Heart left ventricle (tissue), 16 donors: ENCODE results near the gene CDH20. TPM values are rescaled to one million over a fixed set of nuclear protein-coding genes. Genes with fewer than 3 reads are reported as not detected.
A peak's percentile ranks its signal among the peaks of the same experiment; 100 is the strongest.

Experiments used
- ATAC-seq, 4 donors: fragments of 200-7000 bp; cut with Tn5 transposase; one replicate each; pipeline ENCODE4 v1.9.1; 2020 to 2022; ENCODE audit warnings: moderate library complexity in 4 of 4, mild to moderate bottlenecking in 3 of 4, moderate number of reproducible peaks in 1 of 4
- DNase-seq, 5 donors: peaks; one replicate each; pipeline ENCODE4 v3.0.0-alpha.2; 2020
- H3K27ac ChIP-seq, 12 donors: fragments of 200-600 bp; sonication (generic) in 4 of 12; one replicate each; pipeline versions ENCODE4 v1.5.0 to v1.8.0; 2016 to 2022; ENCODE audit warnings: mild to moderate bottlenecking in 2 of 12
- H3K27me3 ChIP-seq, 9 donors: fragments of 200-600 bp; sonication (generic) in 2 of 9; one replicate each; pipeline versions ENCODE4 v1.5.1 to v1.8.0; 2016 to 2022; ENCODE audit warnings: mild to moderate bottlenecking in 3 of 9
- H3K36me3 ChIP-seq, 9 donors: fragments of 200-600 bp; sonication (generic) in 2 of 9; one replicate each; pipeline versions ENCODE4 v1.5.0 to v1.8.0; 2018 to 2022; ENCODE audit warnings: mild to moderate bottlenecking in 2 of 9
- H3K4me1 ChIP-seq, 12 donors: fragments of 200-600 bp; sonication (generic) in 4 of 12; one replicate each; pipeline versions ENCODE4 v1.5.0 to v1.8.0; 2016 to 2022; ENCODE audit warnings: mild to moderate bottlenecking in 3 of 12
- H3K4me3 ChIP-seq, 12 donors: fragments of 200-600 bp; sonication (generic) in 4 of 12; one replicate each; pipeline versions ENCODE4 v1.5.0 to v1.8.0; 2017 to 2022; ENCODE audit warnings: mild to moderate bottlenecking in 9 of 12, moderate library complexity in 4 of 12
- H3K9me3 ChIP-seq, 12 donors: fragments of 200-600 bp; sonication (generic) in 4 of 12; one replicate each; pipeline versions ENCODE4 v1.5.0 to v1.8.0; 2016 to 2022; ENCODE audit warnings: mild to moderate bottlenecking in 1 of 12
- CTCF ChIP-seq, 12 donors: fragments of 200-600 bp; sonication (generic) in 4 of 12; IDR thresholded peaks; one replicate each; pipeline versions ENCODE4 v1.5.0 to v1.8.0; 2018 to 2022; ENCODE audit warnings: antibody characterized with exemption in 12 of 12, mild to moderate bottlenecking in 5 of 12
- POLR2A ChIP-seq, 2 donors: fragments of 450-650 bp; IDR thresholded peaks; one replicate each; pipeline ENCODE4 v1.6.1; 2017; ENCODE audit warnings: antibody characterized with exemption in 2 of 2, mild to moderate bottlenecking in 2 of 2, moderate library complexity in 2 of 2
- WGBS, 4 donors: extraction: QIAGEN DNeasy Blood & Tissue Kit in 2 of 4; methylation state at CpG; one replicate each; pipeline versions ENCODE4 v1.1.5 to v1.1.7; 2013 to 2018; 5-methylcytosine and 5-hydroxymethylcytosine counted together
- intact Hi-C, 10 donors: fragments of 100-400 bp; cut with DNase I; formaldehyde crosslinking; loops; one replicate each; pipeline versions ENCODE4 v1.11.1 to v1.14.2; 2022
- polyA plus RNA-seq, 2 donors: library from polyadenylated mRNA; stranded (reverse); fragments of 200-250 nt; gene quantifications; one replicate each; pipeline ENCODE4 v1.2.3, GENCODE V29; 2013
- total RNA-seq, 9 donors: library from RNA; depleted of rRNA in 2 of 9; stranded (reverse); fragments of >200 nt in 2 of 9; fragmentation: NEBNext Ultra II Directional in 3 of 9; extraction: Animal tissue kit (Norgen Biotek cat#: 25700) in 3 of 9; gene quantifications; one replicate each; pipeline versions ENCODE4 v1.1.0 to v1.2.4, GENCODE V29; 2016 to 2023
- donor health status: ischemic (EF 13 %, LVEDD 7.1; RV severe dilation, severe dysfunction).
- donor health status: healthy with polysubstance abuse.
- donor health status: DM: no; HTN: yes; CAD: no.
- donor health status: DM: no; HTN: no; CAD: no.
- donor health status: ischemic (EF 25% LVEDD 6.9; RV normal size, moderate dysfunction).
- donor health status: ischemic (EF 25% LVEDD 5.7; RV mildly dilated, moderate dysfunction).
- donor health status: healthy.
- donor health status: DM: yes; HTN: yes; CAD: no.
- donor health status: ischemic (EF 35%, LVEDD 5.7; RV mildly dilated, moderate dysfunction).
- donor health status: nonischemic (EF 11% LVEDD 7.7; RV severe dilation, severe dysfunction).
- donor health status: DM: yes; HTN: yes; CAD: no.
- donor health status: PGD.
- donor health status: ischemic (EF 29% LVEDD 5.4; RV normal size, mild dysfunction).
- donor health status: nonischemic (EF 23%, LVEDD 6.1; RV moderate dilation, normal function).

Gene CDH20
- total and polyA plus RNA-seq, 11 donors: 0.03 to 0.20 (median 0.15) TPM; not detected in 8

GRCh38 chr18:61459896-61460648 lies 126.8 kb downstream of the CDH20 start:
- Histone ChIP-seq H3K9me3 (no peaks in the 10 kb centered on the region), H3K4me3 (no peak overlapping the region), H3K36me3 (no peaks in the 10 kb centered on the region), H3K4me1 (peaks cover 0 to 8% (median 0%) of the 10 kb centered on the region in 12 donors), H3K27me3 (no peaks in the 10 kb centered on the region), H3K27ac (peak overlapping the region in 1 of 12 donors; percentile 8)
- 57 to 65% (median 59%) methylated on average over 4 of the region's 4 CpGs for WGBS, 4 donors
- intact Hi-C loops: no loop called here
- TF ChIP-seq CTCF (IDR thresholded peaks at IDR 0.05) (no peak), POLR2A (IDR thresholded peaks at IDR 0.05) (no peak)
- DNase-seq: no peak
- peak in 1 of 4 donors; percentile 42 for ATAC-seq

- H3K36me3 ChIP-seq: no peaks in the 10 kb centered on the region
- no peaks in the 10 kb centered on the region for H3K27me3 ChIP-seq
- H3K4me1 ChIP-seq: peaks cover 0 to 8% (median 0%) of the 10 kb centered on the region in 12 donors
- ATAC-seq (no peak), DNase-seq (no peak)
- 73 to 81% (median 74%) methylated on average over 1 of the region's 1 CpG for WGBS, 4 donors
- H3K4me3 ChIP-seq: no peak overlapping the region
- TF ChIP-seq POLR2A (IDR thresholded peaks at IDR 0.05) (no peak), CTCF (IDR thresholded peaks at IDR 0.05) (no peak)
- no peak overlapping the region for H3K27ac ChIP-seq
- H3K9me3 ChIP-seq: no peaks in the 10 kb centered on the region
- intact Hi-C loops: no loop called here
These were observed 131.4 kb downstream of the CDH20 start for GRCh38 chr18:61464551-61465142.

- no peak for ATAC-seq
- no peak overlapping the region for H3K27ac ChIP-seq
- no peak overlapping the region for H3K4me3 ChIP-seq
- peaks cover 0 to 3% (median 0%) of the 10 kb centered on the region in 12 donors for H3K4me1 ChIP-seq
- no peak for TF ChIP-seq POLR2A (IDR thresholded peaks at IDR 0.05)
- TF ChIP-seq CTCF (IDR thresholded peaks at IDR 0.05): no peak
- H3K36me3 ChIP-seq: no peaks in the 10 kb centered on the region
- no peaks in the 10 kb centered on the region for H3K27me3 ChIP-seq
- 69 to 86% (median 84%) methylated on average over 3 of the region's 3 CpGs for WGBS, 4 donors
- DNase-seq: no peak
- no peaks in the 10 kb centered on the region for H3K9me3 ChIP-seq
- intact Hi-C loops: no loop called here
These were observed 133.5 kb downstream of the CDH20 start for GRCh38 chr18:61466736-61467135.

GRCh38 chr18:61470031-61470674 lies 136.9 kb downstream of the CDH20 start:
- Histone ChIP-seq H3K36me3 (no peaks in the 10 kb centered on the region), H3K4me3 (no peak overlapping the region), H3K27ac (no peak overlapping the region), H3K4me1 (peaks cover 0 to 8% (median 0%) of the 10 kb centered on the region in 12 donors), H3K27me3 (no peaks in the 10 kb centered on the region), H3K9me3 (no peaks in the 10 kb centered on the region)
- ATAC-seq (no peak), DNase-seq (no peak)
- intact Hi-C loops: no loop called here
- TF ChIP-seq POLR2A (IDR thresholded peaks at IDR 0.05) (no peak), CTCF (IDR thresholded peaks at IDR 0.05) (no peak)
- 82 to 85% (median 85%) methylated on average over 16 of the region's 16 CpGs for WGBS, 4 donors
